Measurements from ENCODE around the gene MTF1.
"Not testable (repeated sequence)": the region's sequence is repeated elsewhere in the genome, so short reads cannot be mapped to it uniquely, and the experiment has no call there.

MTF1 gene

DNA sequence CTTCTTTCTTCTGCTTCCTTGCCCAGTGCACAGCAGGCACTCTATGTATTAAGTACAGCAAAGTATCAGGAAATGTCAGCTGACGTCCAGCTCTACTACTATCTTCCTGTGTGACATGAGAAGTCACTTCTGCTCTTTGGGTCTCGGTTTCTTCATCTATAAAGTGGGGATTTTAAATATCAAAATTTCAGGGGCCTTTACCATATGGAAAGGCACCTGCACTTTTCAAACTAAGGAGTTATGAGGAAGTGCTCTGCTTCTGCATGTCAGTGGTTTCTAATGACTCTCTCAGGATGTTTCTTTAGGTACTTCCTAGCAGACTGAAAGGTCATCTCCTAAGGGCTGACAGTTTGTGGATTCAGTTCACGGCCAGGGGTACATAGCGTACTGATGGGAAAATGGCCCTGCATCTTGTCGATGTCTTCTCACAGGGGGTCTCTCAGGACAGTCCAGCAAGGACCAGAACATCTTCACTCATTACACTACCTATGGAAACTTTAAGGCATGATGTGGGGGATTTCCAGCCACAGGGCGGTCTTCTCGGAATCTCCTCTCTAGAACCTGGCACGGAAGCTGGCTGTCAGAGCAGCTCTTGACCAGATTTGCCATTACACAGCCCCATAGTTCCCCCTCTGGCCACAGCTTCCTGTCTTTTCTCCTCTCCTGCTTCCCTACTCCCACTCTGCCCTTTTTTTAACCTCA is 42.0 kb upstream of the MTF1 start:
- TF ChIP-seq, protein P1, sequence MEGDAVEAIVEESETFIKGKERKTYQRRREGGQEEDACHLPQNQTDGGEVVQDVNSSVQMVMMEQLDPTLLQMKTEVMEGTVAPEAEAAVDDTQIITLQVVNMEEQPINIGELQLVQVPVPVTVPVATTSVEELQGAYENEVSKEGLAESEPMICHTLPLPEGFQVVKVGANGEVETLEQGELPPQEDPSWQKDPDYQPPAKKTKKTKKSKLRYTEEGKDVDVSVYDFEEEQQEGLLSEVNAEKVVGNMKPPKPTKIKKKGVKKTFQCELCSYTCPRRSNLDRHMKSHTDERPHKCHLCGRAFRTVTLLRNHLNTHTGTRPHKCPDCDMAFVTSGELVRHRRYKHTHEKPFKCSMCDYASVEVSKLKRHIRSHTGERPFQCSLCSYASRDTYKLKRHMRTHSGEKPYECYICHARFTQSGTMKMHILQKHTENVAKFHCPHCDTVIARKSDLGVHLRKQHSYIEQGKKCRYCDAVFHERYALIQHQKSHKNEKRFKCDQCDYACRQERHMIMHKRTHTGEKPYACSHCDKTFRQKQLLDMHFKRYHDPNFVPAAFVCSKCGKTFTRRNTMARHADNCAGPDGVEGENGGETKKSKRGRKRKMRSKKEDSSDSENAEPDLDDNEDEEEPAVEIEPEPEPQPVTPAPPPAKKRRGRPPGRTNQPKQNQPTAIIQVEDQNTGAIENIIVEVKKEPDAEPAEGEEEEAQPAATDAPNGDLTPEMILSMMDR (IDR thresholded peaks at IDR 0.05; ENCODE audit: low read depth, low read length) = no peak
- DNase-seq (ENCODE audit: low read depth, low spot score) = no peak
- in situ Hi-C loops (cut with HindIII; ENCODE audit: low sequenced_read_pairs) = no loop called here
- H3K4me3 ChIP-seq (ENCODE audit: low read depth, low read length) = no peak overlapping the region

DNA sequence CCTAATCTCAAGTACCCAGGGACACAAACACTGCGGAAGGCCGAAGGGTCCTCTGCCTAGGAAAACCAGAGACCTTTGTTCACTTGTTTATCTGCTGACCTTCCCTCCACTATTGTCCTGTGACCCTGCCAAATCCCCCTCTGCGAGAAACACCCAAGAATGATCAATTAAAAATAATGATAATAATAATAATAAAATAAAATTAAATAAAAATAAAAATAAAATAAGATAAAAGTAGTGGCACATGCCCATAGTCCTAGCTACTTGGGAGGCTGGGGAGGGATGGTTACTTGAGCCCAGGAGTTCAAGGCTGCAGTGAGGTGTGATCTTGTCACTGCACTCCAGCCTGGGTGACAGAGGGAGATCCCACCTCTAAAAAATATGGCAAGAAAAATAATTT is 38.2 kb upstream of the MTF1 start:
- DNase-seq (ENCODE audit: low read depth, low spot score); H3K4me3 ChIP-seq (ENCODE audit: low read depth, low read length); in situ Hi-C loops (cut with HindIII; ENCODE audit: low sequenced_read_pairs): not testable (repeated sequence)

DNA sequence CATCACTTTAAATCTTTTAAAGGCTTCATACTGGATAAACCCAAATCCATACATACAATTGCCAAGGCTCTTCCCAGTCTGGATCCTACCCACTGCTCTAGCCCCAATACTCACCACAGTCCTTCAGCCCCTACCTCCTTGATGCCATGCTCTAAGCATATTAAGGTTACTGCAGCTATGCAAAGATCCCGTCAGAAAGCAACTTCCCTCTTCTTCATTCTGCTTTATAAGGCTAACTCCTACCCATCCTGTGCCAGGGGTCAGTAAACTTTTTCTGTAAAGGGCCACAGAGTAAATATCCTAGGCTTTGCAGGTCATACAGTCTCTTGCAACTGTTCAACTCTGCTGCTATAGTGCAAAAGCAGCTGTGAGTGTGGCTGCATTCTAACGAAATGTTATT is 34.3 kb upstream of the MTF1 start:
- DNase-seq (ENCODE audit: low read depth, low spot score) = no peak
- TF ChIP-seq, protein P1 (IDR thresholded peaks at IDR 0.05; ENCODE audit: low read depth, low read length) = no peak
- no peak overlapping the region for H3K4me3 ChIP-seq (ENCODE audit: low read depth, low read length)
- in situ Hi-C loops (cut with HindIII; ENCODE audit: low sequenced_read_pairs) = no loop called here

DNA sequence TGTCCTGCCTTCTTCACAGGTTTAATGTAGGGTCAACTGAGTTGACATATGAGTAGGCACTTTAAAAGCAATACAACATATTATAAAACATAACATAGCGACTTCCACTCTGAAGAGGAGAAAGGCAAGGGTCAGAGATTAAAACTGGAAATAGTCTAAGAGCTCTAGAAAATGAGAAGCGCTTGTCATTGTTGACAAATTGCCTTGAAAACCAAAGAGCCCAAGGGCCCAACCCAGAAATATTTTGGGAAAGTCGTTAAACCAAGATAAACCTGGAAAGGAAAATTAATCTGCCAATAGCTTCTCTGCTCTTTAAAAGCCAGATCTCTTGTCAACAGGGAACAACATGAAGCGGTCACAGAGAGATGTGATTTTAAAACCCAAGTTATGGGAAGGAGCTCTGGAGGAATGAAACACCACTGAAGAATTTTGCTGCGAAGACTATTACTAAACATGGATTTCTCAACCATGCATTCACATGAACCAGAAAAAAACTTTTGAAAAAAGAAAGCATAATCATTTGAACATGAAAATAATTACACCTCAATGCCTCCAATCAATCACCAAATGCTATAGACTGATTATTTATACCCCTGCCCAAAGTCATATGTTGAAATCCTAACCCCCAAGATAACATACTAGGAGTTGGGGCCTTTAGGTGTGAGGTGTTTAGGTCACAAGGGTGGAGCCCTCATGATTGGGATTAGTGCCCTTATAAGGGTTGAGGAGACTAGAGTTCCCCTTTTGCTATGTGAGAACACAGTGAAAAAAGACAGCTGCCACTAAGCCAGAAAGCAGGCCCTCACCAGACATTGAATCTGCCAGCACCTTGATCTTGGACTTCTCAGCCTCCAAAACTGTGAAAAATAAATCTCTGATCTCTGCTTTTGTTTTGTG is 33.0 kb upstream of the MTF1 start:
- in situ Hi-C loops (cut with HindIII; ENCODE audit: low sequenced_read_pairs) = no loop called here
- no peak for DNase-seq (ENCODE audit: low read depth, low spot score)
- H3K4me3 ChIP-seq (ENCODE audit: low read depth, low read length) = no peak overlapping the region
- TF ChIP-seq, protein P1 (IDR thresholded peaks at IDR 0.05; ENCODE audit: low read depth, low read length) = no peak

DNA sequence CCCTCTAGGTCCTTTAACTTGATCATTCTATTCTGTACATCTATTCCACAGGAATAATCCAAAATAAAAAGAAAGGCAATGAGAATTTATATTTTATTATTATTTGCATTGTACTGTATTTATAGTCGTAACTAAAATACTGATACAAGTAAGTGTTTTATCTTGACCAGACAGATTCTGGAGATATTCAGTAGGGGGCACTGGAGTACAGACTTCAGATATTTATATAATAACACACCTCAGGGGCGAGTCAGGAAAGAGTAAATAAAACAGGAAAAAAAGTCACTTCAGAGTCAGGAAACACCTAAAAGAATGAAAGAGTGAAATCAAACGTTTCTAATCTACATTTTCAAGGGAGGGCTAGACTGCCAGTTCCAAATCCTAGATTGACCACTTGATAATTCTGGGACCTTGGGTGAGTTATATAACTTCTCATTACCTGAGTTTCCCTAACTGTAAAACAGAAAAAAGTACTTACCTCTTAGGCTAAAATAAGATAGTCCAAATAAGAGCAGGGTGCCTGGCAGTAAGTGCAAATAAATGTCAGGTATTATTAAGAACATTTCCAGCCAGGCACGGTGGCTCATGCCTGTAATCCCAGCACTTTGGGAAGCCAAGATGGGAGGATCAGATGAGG is 31.1 kb upstream of the MTF1 start:
- TF ChIP-seq, protein P1 (IDR thresholded peaks at IDR 0.05; ENCODE audit: low read depth, low read length) = peak; percentile 43
- in situ Hi-C loops (cut with HindIII; ENCODE audit: low sequenced_read_pairs) = no loop called here
- DNase-seq (ENCODE audit: low read depth, low spot score) = peak; percentile 43
- H3K4me3 ChIP-seq (ENCODE audit: low read depth, low read length) = no peak overlapping the region

DNA sequence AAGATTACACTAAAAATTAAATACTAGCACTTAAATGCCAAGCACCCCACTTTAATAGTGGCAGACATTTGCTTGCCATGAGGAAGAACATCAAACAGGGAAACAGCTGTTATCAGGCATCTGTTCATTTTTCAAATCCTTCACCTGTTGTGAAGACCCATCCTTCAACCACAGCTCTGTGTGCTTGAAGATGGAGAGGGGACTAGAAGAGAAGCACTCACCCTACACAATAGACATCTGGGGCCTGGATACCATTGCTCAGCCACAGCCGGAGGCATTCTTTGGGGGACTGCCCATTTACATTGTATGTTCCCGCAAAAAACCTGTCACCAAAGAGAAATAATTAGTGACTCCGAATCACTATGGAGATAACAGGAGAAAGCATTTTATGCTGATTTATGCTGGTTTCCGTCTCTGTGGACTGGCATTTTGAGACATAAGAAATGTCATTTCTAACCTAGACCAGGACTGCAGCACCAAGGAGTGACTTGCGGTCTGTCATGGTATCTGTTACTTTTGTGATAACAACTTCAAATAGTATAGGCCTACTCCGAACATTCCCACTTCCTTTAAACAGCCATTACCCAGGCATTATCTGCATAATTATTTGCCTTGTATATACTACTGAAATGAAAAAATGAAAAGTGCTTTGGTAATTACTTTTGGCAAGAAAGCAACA is 28.8 kb upstream of the MTF1 start:
- no peak for DNase-seq (ENCODE audit: low read depth, low spot score)

More for the DNA sequence above, 28.8 kb upstream of the MTF1 start:
- in situ Hi-C loops (cut with HindIII; ENCODE audit: low sequenced_read_pairs) = no loop called here
- TF ChIP-seq, protein P1 (IDR thresholded peaks at IDR 0.05; ENCODE audit: low read depth, low read length) = no peak
- no peak overlapping the region for H3K4me3 ChIP-seq (ENCODE audit: low read depth, low read length)
